NCI-H82 (cell line): ENCODE data around the gene SH2D1B.
"Not testable (repeated sequence)": the region's sequence is repeated elsewhere in the genome, so short reads cannot be mapped to it uniquely, and the experiment has no call there.

Experiments
- DNase-seq: peaks from one replicate; lab custom pipeline; 2025; lab: John Stamatoyannopoulos, UW

Gene SH2D1B

GRCh38 chr1:162361349-162361748 is 50.6 kb downstream of the SH2D1B start:
- DNase-seq = no peak

GRCh38 chr1:162360874-162361260 is 51.1 kb downstream of the SH2D1B start:
- DNase-seq = no peak

- DNase-seq = no peak
These were observed 51.6 kb downstream of the SH2D1B start for GRCh38 chr1:162360237-162360873.

GRCh38 chr1:162359523-162360236 is 52.3 kb downstream of the SH2D1B start:
- no peak for DNase-seq

GRCh38 chr1:162358928-162359327 is 53.0 kb downstream of the SH2D1B start:
- no peak for DNase-seq

DNA sequence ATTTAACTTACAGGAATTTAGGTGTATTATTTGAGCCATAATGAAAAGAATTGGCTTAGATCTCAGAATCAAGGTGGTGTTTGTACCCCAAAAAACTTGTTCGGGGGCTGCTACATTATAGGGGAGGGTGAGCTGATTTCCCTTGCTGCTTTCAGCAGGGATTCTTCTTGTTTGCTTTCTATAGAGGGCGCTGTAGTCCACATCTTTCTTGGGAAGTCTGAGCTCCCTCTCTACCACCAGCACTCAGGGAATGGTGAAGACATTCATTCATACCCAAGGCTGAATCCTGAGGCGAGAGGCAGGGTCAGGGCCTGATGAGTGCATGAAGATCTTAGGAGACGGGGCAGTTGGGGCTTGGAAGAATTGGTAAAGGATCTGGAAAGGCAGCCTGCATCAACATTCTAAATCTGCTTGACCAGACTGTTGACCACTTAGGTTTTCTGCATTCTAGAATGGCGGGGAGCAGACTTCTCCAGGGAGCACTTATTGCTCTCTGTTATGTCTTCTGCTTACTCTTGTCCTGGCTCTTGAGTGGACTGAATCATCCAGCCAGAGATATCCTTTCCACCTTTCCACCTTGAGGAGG is 54.2 kb downstream of the SH2D1B start:
- peak; percentile 77 for DNase-seq

- DNase-seq = no peak
These were observed 58.2 kb downstream of the SH2D1B start for GRCh38 chr1:162353702-162354101.

DNA sequence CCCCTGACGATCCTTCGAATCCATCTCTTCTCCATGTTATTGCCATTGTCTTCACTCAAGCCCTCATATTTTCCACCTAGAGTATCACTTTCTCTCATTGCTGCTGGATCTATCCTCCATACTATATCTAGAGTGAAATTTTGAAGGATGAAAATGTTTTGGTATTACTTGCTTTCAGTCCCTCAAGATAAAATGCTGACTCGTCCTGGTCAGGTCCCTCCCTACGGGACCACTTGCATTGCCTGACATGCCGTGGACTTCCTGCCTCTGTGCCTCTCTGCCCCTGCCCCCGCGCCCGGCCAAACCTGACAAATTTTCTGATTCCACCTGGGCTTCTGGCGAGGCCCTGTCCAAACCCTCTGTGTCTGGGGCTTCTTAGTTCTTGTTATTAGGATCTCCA is 58.9 kb downstream of the SH2D1B start:
- no peak for DNase-seq

DNA sequence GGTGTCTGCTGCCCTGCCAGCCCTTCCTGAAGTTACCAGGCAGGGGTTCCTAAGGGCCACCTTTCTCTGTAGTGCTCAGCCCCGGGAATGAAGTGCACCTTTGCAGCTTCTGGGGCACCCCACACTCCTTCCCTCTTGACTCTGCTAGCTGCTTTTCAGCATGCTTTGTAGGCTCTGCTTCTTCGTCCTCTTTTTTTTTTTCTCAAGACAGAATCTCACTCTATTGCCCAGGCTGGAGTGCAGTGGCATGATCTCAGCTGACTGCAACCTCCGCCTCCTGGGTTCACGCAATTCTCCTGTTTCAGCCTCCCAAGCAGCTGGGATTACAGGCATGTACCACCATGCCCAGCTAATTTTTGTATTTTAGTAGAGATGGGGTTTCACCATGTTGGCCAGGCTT is 60.1 kb downstream of the SH2D1B start:
- not testable (repeated sequence) for DNase-seq

- DNase-seq = no peak
These were observed 60.6 kb downstream of the SH2D1B start for GRCh38 chr1:162351246-162351842.

GRCh38 chr1:162349635-162350330 is 62.2 kb downstream of the SH2D1B start:
- no peak for DNase-seq

- DNase-seq = peak; percentile 24
These were observed 64.7 kb downstream of the SH2D1B start for GRCh38 chr1:162347281-162347680.
